ENCODE data around the gene TRAPPC12. TPM values are rescaled to one million over a fixed set of nuclear protein-coding genes. Genes with fewer than 3 reads are reported as not detected.

Gene TRAPPC12
- total RNA-seq, 1 experiment from 2014 or later: 86.0 TPM

DNA sequence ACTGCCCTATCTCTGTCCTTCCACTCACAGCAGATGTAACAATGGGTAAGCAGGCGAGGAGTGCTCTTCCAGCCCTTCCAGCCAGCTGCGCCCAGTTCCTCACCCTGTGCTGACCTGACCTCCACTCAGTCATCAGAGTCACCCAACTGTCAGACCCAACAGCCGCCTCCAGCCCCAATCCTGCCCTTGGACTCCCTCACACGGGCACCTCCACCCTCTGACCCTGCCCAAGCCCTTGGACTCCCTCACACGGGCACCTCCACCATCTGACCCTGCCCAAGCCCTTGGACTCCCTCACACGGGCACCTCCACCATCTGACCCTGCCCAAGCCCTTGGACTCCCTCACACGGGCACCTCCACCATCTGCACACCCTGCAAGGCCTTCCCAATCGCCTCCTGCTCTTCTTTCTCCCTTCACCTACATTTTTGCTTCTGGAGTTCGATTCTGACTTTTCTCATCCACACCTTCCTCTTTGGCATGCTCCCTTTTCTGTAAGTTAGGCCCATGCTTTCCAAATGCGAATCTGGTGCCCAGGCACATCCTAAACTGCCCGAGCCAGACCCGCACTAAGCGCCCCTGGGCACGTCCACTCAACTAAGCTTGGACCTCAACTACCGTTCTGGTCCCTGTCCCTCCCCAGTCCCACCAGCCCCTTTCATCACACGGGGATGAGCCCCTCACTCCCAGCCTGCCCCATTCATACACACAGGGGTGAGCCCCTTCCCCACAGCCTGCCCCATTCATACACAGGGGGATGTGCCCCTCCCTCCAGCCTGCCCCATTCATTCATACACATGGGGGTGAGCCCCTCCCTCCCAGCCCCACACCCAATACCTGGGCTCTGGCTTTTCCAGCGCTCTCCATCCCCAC lies 17.7 kb upstream of the TRAPPC12 start:
- Histone ChIP-seq H3K23ac (ENCODE audit: insufficient read length, low read depth, low read length) (no peak overlapping the region), H3K9me3 (ENCODE audit: control insufficient read depth, low read depth, low read length) (no peaks in the 10 kb centered on the region), H4K5ac (ENCODE audit: insufficient read length, low read depth, low read length) (no peak overlapping the region), H3K79me1 (ENCODE audit: insufficient read depth, low read depth, low read length, poor library complexity, severe bottlenecking) (no peaks in the 10 kb centered on the region), H3K4me2 (ENCODE audit: insufficient read depth, insufficient read length, low read length) (no peak overlapping the region), H3K14ac (ENCODE audit: insufficient read depth, low read length) (no peak overlapping the region), H3K9ac (ENCODE audit: extremely low read depth, insufficient read length, low read length) (no peak overlapping the region), H2AK5ac (ENCODE audit: insufficient read length, low read length) (no peak overlapping the region), H2BK5ac (ENCODE audit: insufficient read length, low read length) (no peak overlapping the region), H3K23me2 (ENCODE audit: insufficient read length, low read depth, low read length, poor library complexity, severe bottlenecking) (no peaks in the 10 kb centered on the region), H2AFZ (ENCODE audit: low read length) (no peak overlapping the region), H2BK120ac (ENCODE audit: low read depth, low read length, poor library complexity, severe bottlenecking) (no peak overlapping the region), H4K20me1 (ENCODE audit: control insufficient read depth, insufficient read depth, insufficient read length) (no peaks in the 10 kb centered on the region), H3K4ac (ENCODE audit: low read depth, low read length) (no peak overlapping the region), H3K27ac (ENCODE audit: insufficient read length, low read depth, low read length) (no peak overlapping the region), H3K56ac (ENCODE audit: insufficient read length, low read depth, low read length) (no peak overlapping the region), H3K18ac (ENCODE audit: insufficient read length, low read depth, low read length) (no peak overlapping the region), H3K4me1 (ENCODE audit: insufficient read depth, low read length) (no peaks in the 10 kb centered on the region; the same call in 1 of the 2 replicates), H4K8ac (replicated peaks; ENCODE audit: insufficient read length, low read depth, low read length) (no peak overlapping the region), H3K27me3 (ENCODE audit: insufficient read depth, low read length) (no peaks in the 10 kb centered on the region), H4K91ac (ENCODE audit: insufficient read length, low read depth, low read length) (no peak overlapping the region), H2BK20ac (ENCODE audit: low read depth, low read length, poor library complexity, severe bottlenecking) (no peak overlapping the region), H2BK15ac (ENCODE audit: low read depth, low read length) (no peak overlapping the region), H2BK12ac (ENCODE audit: insufficient read length, low read depth, low read length) (no peak overlapping the region), H3T11ph (ENCODE audit: low read length) (no peak overlapping the region), H3K79me2 (ENCODE audit: insufficient read depth, low read length) (peaks cover 6% of the 10 kb centered on the region; the same call in 1 of the 2 replicates)
- H3K27me3 Mint-ChIP-seq (ENCODE audit: low read depth): no peaks in the 10 kb centered on the region
- TF ChIP-seq CTCF (conservative IDR thresholded peaks at IDR 0.05): no peak
- no peak overlapping the region for H3K4me3 Mint-ChIP-seq
- H3K9me3 Mint-ChIP-seq: no peaks in the 10 kb centered on the region
- DNase-seq: no peak
- H3K27ac Mint-ChIP-seq: peak overlapping the region in 1 of 3 experiments; percentile 86; a peak in 2 of 7 replicates
- peaks cover 28 to 37% of the 10 kb centered on the region in 2 experiments for H3K4me1 Mint-ChIP-seq
- no CpG with 5 or more reads among the region's 17 CpGs for WGBS (ENCODE audit: extremely low coverage, insufficient read length, low lambda C conversion rate)
- H3K36me3 Mint-ChIP-seq (ENCODE audit: insufficient read depth in 1 of 3, low read depth in 3 of 3): no peaks in the 10 kb centered on the region

Measured in H9 (cell line).